Effector memory CD4-positive, alpha-beta T cell (primary cell): ENCODE measurements around the gene PRDM5.

ENCODE experiments used
- DNase-seq, 3 donors: peaks; one replicate each; pipeline ENCODE4 v3.0.0-alpha.2; 2020
- H3K27ac ChIP-seq: 2 replicates; pipeline ENCODE4 v1.7.0; 2013; ENCODE audit warnings: mild to moderate bottlenecking, low read length, moderate library complexity; ENCODE audit not compliant: insufficient read depth, poor library complexity, severe bottlenecking
- H3K27me3 ChIP-seq: replicated peaks from 2 replicates; pipeline ENCODE4 v1.7.0; 2013; ENCODE audit warnings: mild to moderate bottlenecking, low read length; ENCODE audit not compliant: insufficient read depth, control insufficient read depth, poor library complexity, severe bottlenecking
- H3K36me3 ChIP-seq: 2 replicates; pipeline ENCODE4 v1.7.0; 2013; ENCODE audit warnings: mild to moderate bottlenecking, low read length, moderate library complexity; ENCODE audit not compliant: control insufficient read depth, insufficient read depth
- H3K4me1 ChIP-seq: 2 replicates; pipeline ENCODE4 v1.7.0; 2013; ENCODE audit warnings: low read length, mild to moderate bottlenecking; ENCODE audit not compliant: control insufficient read depth, insufficient read depth, poor library complexity, severe bottlenecking
- H3K4me3 ChIP-seq: 2 replicates; pipeline ENCODE4 v1.7.0; 2013; ENCODE audit warnings: low read length, low read depth, mild to moderate bottlenecking; ENCODE audit not compliant: insufficient read depth, poor library complexity, severe bottlenecking
- H3K9me3 ChIP-seq: 2 replicates; pipeline ENCODE4 v1.7.0; 2013; ENCODE audit warnings: mild to moderate bottlenecking, low read length, moderate library complexity; ENCODE audit not compliant: control insufficient read depth

PRDM5 gene

DNA sequence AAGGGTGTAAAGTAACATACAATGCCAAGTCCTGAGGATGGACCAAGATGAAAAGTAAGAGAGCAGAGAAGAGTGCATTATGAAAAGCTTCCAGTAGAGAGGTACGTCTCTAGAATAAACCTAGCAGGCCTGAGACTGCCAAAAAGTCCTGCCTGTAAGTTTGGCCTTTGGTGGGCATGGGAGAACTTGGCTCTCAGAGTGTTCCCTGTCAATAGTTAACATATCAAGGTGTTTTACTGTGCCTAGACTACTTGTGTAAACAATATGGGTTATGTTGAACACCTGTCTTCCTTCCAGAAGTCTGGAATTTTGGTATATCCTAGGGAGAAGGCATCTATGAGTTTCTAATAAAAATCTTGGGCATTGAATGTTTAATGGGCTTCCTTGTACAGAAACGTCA lies 60.1 kb downstream of the PRDM5 start:
- no peak overlapping the region for H3K4me3 ChIP-seq
- H3K36me3 ChIP-seq = no peaks in the 10 kb centered on the region
- H3K4me1 ChIP-seq = no peaks in the 10 kb centered on the region
- no peak overlapping the region for H3K27ac ChIP-seq
- no peaks in the 10 kb centered on the region for H3K9me3 ChIP-seq
- no peaks in the 10 kb centered on the region for H3K27me3 ChIP-seq
- DNase-seq = no peak

- Histone ChIP-seq H3K36me3 (no peaks in the 10 kb centered on the region), H3K4me1 (no peaks in the 10 kb centered on the region), H3K27ac (no peak overlapping the region), H3K9me3 (no peaks in the 10 kb centered on the region), H3K4me3 (no peak overlapping the region), H3K27me3 (no peaks in the 10 kb centered on the region)
- DNase-seq = no peak
Observed at GRCh38 chr4:120861852-120862251, 60.7 kb downstream of the PRDM5 start.

DNA sequence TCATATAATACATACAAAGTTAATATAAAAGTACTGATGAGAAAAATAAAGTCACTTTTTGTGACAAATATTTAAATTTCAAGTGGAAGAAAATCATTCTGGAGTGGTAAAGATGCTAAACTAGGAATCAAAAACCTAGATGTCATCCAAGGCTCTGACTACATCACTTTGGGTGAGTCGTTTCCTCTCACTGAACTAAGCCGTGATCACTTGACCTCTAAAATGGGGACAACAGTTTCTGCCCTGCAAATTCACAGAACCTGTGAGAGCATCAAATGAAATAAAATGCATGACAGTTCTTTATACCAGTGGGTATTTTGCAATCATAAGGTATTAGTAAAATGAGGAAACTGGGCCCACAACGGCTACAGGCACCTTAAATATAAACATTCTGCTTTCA lies 63.8 kb downstream of the PRDM5 start:
- no peak overlapping the region for H3K27ac ChIP-seq
- H3K9me3 ChIP-seq = no peaks in the 10 kb centered on the region
- H3K36me3 ChIP-seq = no peaks in the 10 kb centered on the region
- H3K4me3 ChIP-seq = no peak overlapping the region
- H3K27me3 ChIP-seq = no peaks in the 10 kb centered on the region
- no peak for DNase-seq
- no peaks in the 10 kb centered on the region for H3K4me1 ChIP-seq

- Histone ChIP-seq H3K36me3 (no peaks in the 10 kb centered on the region), H3K27ac (no peak overlapping the region), H3K4me1 (no peaks in the 10 kb centered on the region), H3K27me3 (no peaks in the 10 kb centered on the region), H3K4me3 (no peak overlapping the region), H3K9me3 (no peaks in the 10 kb centered on the region)
- no peak for DNase-seq
Observed at GRCh38 chr4:120857312-120857711, 65.2 kb downstream of the PRDM5 start.

DNA sequence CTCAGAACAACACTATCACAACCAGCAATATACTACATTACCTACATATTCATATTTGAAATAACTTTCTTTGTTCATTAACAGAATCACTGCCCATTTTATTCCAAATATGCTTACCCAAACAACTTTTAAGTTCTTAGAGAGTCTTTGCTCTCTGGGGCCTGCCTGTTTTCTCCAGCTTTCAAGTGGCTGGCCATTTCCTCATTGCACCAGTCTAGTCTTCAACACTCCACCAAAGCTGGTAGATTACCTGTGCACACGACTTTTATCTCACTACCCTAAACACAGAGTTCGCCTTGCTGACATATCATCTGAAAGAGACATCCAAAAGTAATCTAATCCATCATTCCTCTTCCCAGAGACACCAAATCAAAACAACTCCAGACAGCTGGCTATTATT lies 66.2 kb downstream of the PRDM5 start:
- no peaks in the 10 kb centered on the region for H3K36me3 ChIP-seq
- DNase-seq = no peak
- no peak overlapping the region for H3K27ac ChIP-seq
- no peaks in the 10 kb centered on the region for H3K27me3 ChIP-seq
- H3K4me3 ChIP-seq = no peak overlapping the region
- H3K4me1 ChIP-seq = no peaks in the 10 kb centered on the region
- no peaks in the 10 kb centered on the region for H3K9me3 ChIP-seq

DNA sequence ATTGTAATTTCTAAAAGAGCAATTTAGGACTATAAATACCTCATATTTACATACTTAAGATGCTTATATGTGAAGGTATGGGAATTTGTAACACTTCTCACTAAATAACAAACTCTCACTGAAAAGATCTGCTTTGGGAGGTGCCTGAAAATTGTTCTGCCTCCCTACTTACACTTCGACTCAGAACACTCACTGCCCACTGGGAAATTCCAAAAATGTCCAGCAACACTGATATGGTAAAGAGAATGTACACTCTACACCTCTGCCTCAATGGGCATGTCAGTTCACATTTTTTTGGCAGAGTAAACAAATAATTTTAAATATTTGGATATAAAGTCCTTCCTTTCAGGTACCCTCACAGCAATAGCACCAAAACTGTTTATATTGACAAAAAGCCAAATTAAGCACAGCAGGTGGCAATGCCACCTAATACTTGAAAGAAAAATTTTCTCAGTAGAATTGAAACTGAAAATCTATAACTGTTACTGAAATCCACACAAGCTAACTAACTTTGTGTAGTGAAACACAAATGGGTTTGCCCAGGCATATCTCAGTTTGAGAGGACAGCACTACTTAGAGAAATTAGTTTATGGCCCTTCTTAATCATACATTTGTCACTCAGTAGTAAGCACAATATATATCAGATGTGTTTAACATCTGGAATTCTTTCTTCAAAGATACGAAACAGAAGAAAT lies 67.1 kb downstream of the PRDM5 start:
- Histone ChIP-seq H3K27me3 (no peaks in the 10 kb centered on the region), H3K27ac (no peak overlapping the region), H3K9me3 (no peaks in the 10 kb centered on the region), H3K4me3 (no peak overlapping the region), H3K4me1 (no peaks in the 10 kb centered on the region), H3K36me3 (no peaks in the 10 kb centered on the region)
- DNase-seq = no peak

- H3K27ac ChIP-seq = no peak overlapping the region
- no peaks in the 10 kb centered on the region for H3K36me3 ChIP-seq
- no peaks in the 10 kb centered on the region for H3K27me3 ChIP-seq
- no peak for DNase-seq
- H3K9me3 ChIP-seq = no peaks in the 10 kb centered on the region
- H3K4me3 ChIP-seq = no peak overlapping the region
- H3K4me1 ChIP-seq = no peaks in the 10 kb centered on the region
Observed at GRCh38 chr4:120853161-120853935, 69.2 kb downstream of the PRDM5 start.

- DNase-seq = no peak
- H3K9me3 ChIP-seq = no peaks in the 10 kb centered on the region
- H3K36me3 ChIP-seq = no peaks in the 10 kb centered on the region
- no peak overlapping the region for H3K4me3 ChIP-seq
- no peak overlapping the region for H3K27ac ChIP-seq
- no peaks in the 10 kb centered on the region for H3K4me1 ChIP-seq
- no peaks in the 10 kb centered on the region for H3K27me3 ChIP-seq
Observed at GRCh38 chr4:120850018-120850599, 72.4 kb downstream of the PRDM5 start.

GRCh38 chr4:120847019-120847582 lies 75.4 kb downstream of the PRDM5 start:
- Histone ChIP-seq H3K36me3 (no peaks in the 10 kb centered on the region), H3K27ac (no peak overlapping the region), H3K9me3 (no peaks in the 10 kb centered on the region), H3K4me1 (no peaks in the 10 kb centered on the region), H3K4me3 (no peak overlapping the region), H3K27me3 (no peaks in the 10 kb centered on the region)
- DNase-seq = no peak

- Histone ChIP-seq H3K27me3 (no peaks in the 10 kb centered on the region), H3K4me1 (no peaks in the 10 kb centered on the region), H3K4me3 (no peak overlapping the region), H3K27ac (no peak overlapping the region), H3K36me3 (no peaks in the 10 kb centered on the region), H3K9me3 (no peaks in the 10 kb centered on the region)
- DNase-seq = no peak
Observed at GRCh38 chr4:120844528-120844921, 78.0 kb downstream of the PRDM5 start.
